ENCODE measurements around the gene RUNX3.

Gene RUNX3

GRCh38 chr1:24927988-24928688 lies 1.9 kb downstream of the RUNX3 start:
- DNase-seq, result no peak

GRCh38 chr1:24927473-24927872 lies 2.6 kb downstream of the RUNX3 start:
- no peak for DNase-seq

- DNase-seq, result no peak
Observed at GRCh38 chr1:24926563-24927249, 3.4 kb downstream of the RUNX3 start.

GRCh38 chr1:24925963-24926362 lies 4.1 kb downstream of the RUNX3 start:
- no peak for DNase-seq

GRCh38 chr1:24925082-24925779 lies 4.8 kb downstream of the RUNX3 start:
- peak; percentile 92 for DNase-seq

- DNase-seq, result peak; percentile 46
Observed at GRCh38 chr1:24923485-24924113, 6.5 kb downstream of the RUNX3 start.

GRCh38 chr1:24921938-24922662 lies 8.0 kb downstream of the RUNX3 start:
- DNase-seq, result no peak

- no peak for DNase-seq
Observed at GRCh38 chr1:24921412-24921811, 8.7 kb downstream of the RUNX3 start.

- peak; percentile 55 for DNase-seq
Observed at GRCh38 chr1:24920533-24920925, 9.5 kb downstream of the RUNX3 start.

- DNase-seq, result peak; percentile 86
Observed at GRCh38 chr1:24919791-24920532, 10.1 kb downstream of the RUNX3 start.

GRCh38 chr1:24918995-24919605 lies 11.0 kb downstream of the RUNX3 start:
- no peak for DNase-seq

GRCh38 chr1:24918370-24918769 lies 11.7 kb downstream of the RUNX3 start:
- DNase-seq, result no peak

GRCh38 chr1:24917327-24918074 lies 12.6 kb downstream of the RUNX3 start:
- DNase-seq, result no peak

GRCh38 chr1:24915816-24916602 lies 14.1 kb downstream of the RUNX3 start:
- DNase-seq, result no peak

- no peak for DNase-seq
Observed at GRCh38 chr1:24914226-24915069, 15.6 kb downstream of the RUNX3 start.

- DNase-seq, result no peak
Observed at GRCh38 chr1:24913616-24914225, 16.4 kb downstream of the RUNX3 start.

- no peak for DNase-seq
Observed at GRCh38 chr1:24913274-24913604, 16.8 kb downstream of the RUNX3 start.

- no peak for DNase-seq
Observed at GRCh38 chr1:24912376-24913273, 17.5 kb downstream of the RUNX3 start.
